GM12878 (cell line): ENCODE measurements around the gene APBA1. TPM values are rescaled to one million over a fixed set of nuclear protein-coding genes. Genes with fewer than 3 reads are reported as not detected.

Source experiments
- ATAC-seq: fragments of 200-7000 bp; cut with Tn5 transposase; 3 replicates; pipeline ENCODE4 v1.9.1; 2020; ENCODE audit warnings: mild to moderate bottlenecking, moderate library complexity
- BruUV-seq: library from RNA; stranded (reverse); fragments of 400-500 nt; replicated peaks from 2 replicates; lab custom pipeline; 2021; lab: Mats Ljungman, UMichigan
- CTCF ChIA-PET: fragments of 300-600 bp; sonication (Branson Sonifier 250); formaldehyde crosslinking; extraction: SDS; loops from one replicate; lab custom pipeline; 2021; ENCODE audit warnings: inconsistent platforms; lab: Yijun Ruan, JAX
- POLR2A ChIA-PET: fragments of 350-600 bp; formaldehyde crosslinking; extraction: SDS; loops from one replicate; lab custom pipeline; 2021; ENCODE audit warnings: inconsistent platforms; lab: Charles Lee
- RAD21 ChIA-PET: fragments of 300-600 bp; sonication (Branson Sonifier 250); formaldehyde crosslinking; loops from one replicate; lab custom pipeline; 2023; ENCODE audit warnings: antibody characterized with exemption; ENCODE audit not compliant: unreplicated experiment; lab: Charles Lee
- SMC1A ChIA-PET: fragments of 300-600 bp; sonication (Branson Sonifier 250); formaldehyde crosslinking; loops from one replicate; lab custom pipeline; 2023; ENCODE audit not compliant: unreplicated experiment, uncharacterized antibody; lab: Charles Lee
- DNase-seq: peaks from one replicate; pipeline ENCODE4 v3.0.0-alpha.2; 2011; ENCODE audit warnings: low read depth, low spot score
- FAIRE-seq: peaks from 3 replicates; lab custom pipeline; 2011; peaks lifted over from hg19 to GRCh38; lab: Jason Lieb, UNC
- H2AFZ ChIP-seq: 2 replicates; pipeline ENCODE4 v1.6.0; 2011; ENCODE audit warnings: low read depth, low read length, control low read depth; ENCODE audit not compliant: control insufficient read depth
- H3K27ac ChIP-seq: 2 replicates; pipeline ENCODE4 v1.5.1; 2011; ENCODE audit warnings: control low read depth; ENCODE audit not compliant: control insufficient read depth, insufficient read depth
- H3K27me3 ChIP-seq, 2 experiments: replicated peaks in 1 of 2; 2 replicates each; pipeline versions ENCODE4 v1.6.0 to v1.6.1; 2011; ENCODE audit warnings: low read length in 1 of 2; ENCODE audit not compliant: control insufficient read depth in 2 of 2, insufficient read depth in 2 of 2
- H3K36me3 ChIP-seq, 2 experiments: 2 replicates each; pipeline ENCODE4 v1.5.1; 2011; ENCODE audit warnings: low read length in 1 of 2; ENCODE audit not compliant: control insufficient read depth in 2 of 2, insufficient read depth in 2 of 2
- H3K4me1 ChIP-seq: 2 replicates; pipeline ENCODE4 v1.6.1; 2011; ENCODE audit warnings: mild to moderate bottlenecking, low read length, moderate library complexity, mixed read lengths; ENCODE audit not compliant: control insufficient read depth, insufficient read depth
- H3K4me2 ChIP-seq: 2 replicates; pipeline ENCODE4 v1.6.0; 2011; ENCODE audit warnings: control low read depth; ENCODE audit not compliant: control insufficient read depth, insufficient read depth
- H3K4me3 ChIP-seq: fragments of 200-600 bp; sonication (generic); 2 replicates; pipeline ENCODE4 v1.5.1; 2016
- H3K79me2 ChIP-seq: 2 replicates; pipeline ENCODE4 v1.6.0; 2011; ENCODE audit warnings: low read length; ENCODE audit not compliant: control insufficient read depth, insufficient read depth
- H3K9ac ChIP-seq: 2 replicates; pipeline ENCODE4 v1.8.0; 2011; ENCODE audit warnings: low read length, control low read depth, mixed read lengths; ENCODE audit not compliant: control insufficient read depth, insufficient read depth
- H3K9me3 ChIP-seq: replicated peaks from 3 replicates; pipeline ENCODE4 v1.5.1; 2011; ENCODE audit warnings: mild to moderate bottlenecking, low read length; ENCODE audit not compliant: control insufficient read depth, insufficient read depth
- H4K20me1 ChIP-seq: 2 replicates; pipeline ENCODE4 v1.6.0; 2011; ENCODE audit not compliant: control insufficient read depth, insufficient read depth
- BCL11A ChIP-seq: IDR thresholded peaks from 2 replicates; pipeline ENCODE4 v1.6.1; 2011; ENCODE audit warnings: low read depth, low read length
- BHLHE40 ChIP-seq, 2 experiments: fragments of 450-650 bp in 1 of 2; IDR thresholded peaks; 2 replicates each; pipeline ENCODE4 v1.6.1; 2011 to 2017; ENCODE audit warnings: low read depth in 2 of 2, borderline replicate concordance in 1 of 2, improper control_type of control experiment in 1 of 2, low read length in 1 of 2, mild to moderate bottlenecking in 1 of 2
- NFXL1 ChIP-seq: fragments of 450-650 bp; IDR thresholded peaks from 2 replicates; pipeline ENCODE4 v1.6.1; 2017; ENCODE audit warnings: antibody characterized with exemption, mild to moderate bottlenecking, borderline replicate concordance
- NR2F1 ChIP-seq: fragments of 450-650 bp; conservative IDR thresholded peaks from 2 replicates; pipeline ENCODE4 v1.6.1; 2017; ENCODE audit warnings: mild to moderate bottlenecking
- POLR2AphosphoS5 ChIP-seq: IDR thresholded peaks from 2 replicates; pipeline ENCODE4 v1.6.1; 2011; ENCODE audit warnings: mild to moderate bottlenecking, low read length, inconsistent platforms
- RAD21 ChIP-seq: IDR thresholded peaks from 2 replicates; pipeline ENCODE4 v1.6.1; 2011; ENCODE audit warnings: mild to moderate bottlenecking, low read depth, low read length, moderate library complexity; ENCODE audit not compliant: insufficient read depth
- RELB ChIP-seq: fragments of 450-650 bp; IDR thresholded peaks from 2 replicates; pipeline ENCODE4 v1.6.1; 2017; ENCODE audit warnings: low read depth, mild to moderate bottlenecking, moderate library complexity
- SREBF2 ChIP-seq: IDR thresholded peaks from 2 replicates; pipeline ENCODE4 v1.6.1; 2012; ENCODE audit warnings: mild to moderate bottlenecking, low read length
- TCF7 ChIP-seq: IDR thresholded peaks from 2 replicates; pipeline ENCODE4 v1.6.1; 2014; ENCODE audit warnings: antibody characterized with exemption, borderline replicate concordance
- USF1 ChIP-seq: IDR thresholded peaks from 2 replicates; pipeline ENCODE4 v1.6.1; 2011; ENCODE audit warnings: borderline replicate concordance, low read depth, mild to moderate bottlenecking, moderate library complexity, mixed read lengths, low read length; ENCODE audit not compliant: insufficient read depth; ENCODE audit errors: extremely low read length
- USF2 ChIP-seq: IDR thresholded peaks from 2 replicates; pipeline ENCODE4 v1.6.1; 2011; ENCODE audit warnings: low read depth, low read length, improper control_type of control experiment, borderline replicate concordance
- WGBS: methylation state at CpG from one replicate; pipeline ENCODE4 v1.1.6; 2016; ENCODE audit warnings: low lambda C conversion rate; ENCODE audit not compliant: insufficient replicate concordance, insufficient coverage; ENCODE audit errors: missing lambda C conversion rate; 5-methylcytosine and 5-hydroxymethylcytosine counted together
- in situ Hi-C: fragments of 300-500 bp; cut with MboI; formaldehyde crosslinking; loops from 9 replicates; pipeline ENCODE4 v1.14.3; 2018; ENCODE audit warnings: mixed read lengths
- intact Hi-C: fragments of 100-400 bp; cut with micrococcal nuclease; formaldehyde crosslinking; loops from one replicate; pipeline ENCODE4 v1.14.2; 2022; ENCODE audit not compliant: unreplicated experiment
- polyA plus RNA-seq, 11 experiments: library from polyadenylated mRNA; depleted of rRNA in 4 of 11; unstranded in 6 of 11; stranded (reverse) in 5 of 11; fragments of >200 nt; fragmentation: Nextera tagmentation in 4 of 11; fragmentation: Illumina TruSeq in 1 of 11; extraction: Ambion mirVana in 4 of 11; extraction: Trizol in 1 of 11; gene quantifications; 1 replicate in 1 of 11; 2 replicates in 10 of 11; pipeline versions ENCODE4 v1.2.1 to v1.2.3, GENCODE V29; 2011 to 2016; ENCODE audit warnings: inconsistent platforms in 2 of 11, missing spikeins in 2 of 11, low read depth in 1 of 11
- total RNA-seq, 4 experiments: library from RNA; depleted of rRNA in 3 of 4; stranded (reverse); fragments of >200 nt in 3 of 4; fragmentation: Illumina TruSeq in 1 of 4; extraction: Trizol in 1 of 4; gene quantifications; 2 replicates each; pipeline versions ENCODE4 v1.2.1 to v1.2.3, GENCODE V29; 2013 to 2021

APBA1 gene
- total and polyA plus RNA-seq, 10 of the 15 experiments (the other 5 are each of a cell fraction or from before 2014, with no cell fraction given), result 0.01 to 1.3 (median 0.05) TPM; not detected in 7

- RAD21 ChIA-PET, result no interaction called here
- no peak overlapping the region for H3K4me3 ChIP-seq
- no peaks in the 10 kb centered on the region for H4K20me1 ChIP-seq
- POLR2A ChIA-PET, result no interaction called here
- SMC1A ChIA-PET, result no interaction called here
- no peak overlapping the region for H2AFZ ChIP-seq
- DNase-seq (no peak), FAIRE-seq (no peak), ATAC-seq (no peak)
- CTCF ChIA-PET, result interaction anchor here (1.2 kb wide), 1 partner anchor 18 kb away, joined by 3 read pairs; no protein-coding TSS in a partner anchor
- TF ChIP-seq NFXL1 (no peak), BCL11A (no peak), USF1 (no peak), SREBF2 (no peak), RAD21 (no peak), RELB (no peak), USF2 (no peak), NR2F1 (no peak), POLR2AphosphoS5 (no peak), TCF7 (no peak), BHLHE40 (IDR thresholded peaks at IDR 0.05; ENCODE audit: borderline replicate concordance in 1 of 2, low read depth in 2 of 2, low read length in 1 of 2) (no peak)
- no peak overlapping the region for H3K4me2 ChIP-seq
- no peak overlapping the region for H3K27ac ChIP-seq
- no TSS peak for BruUV-seq
- in situ Hi-C loops, result no loop called here
- no peaks in the 10 kb centered on the region for H3K27me3 ChIP-seq
- intact Hi-C loops, result no loop called here
- no peak overlapping the region for H3K9ac ChIP-seq
- WGBS, result 100% methylated on average over 3 of the region's 3 CpGs
- no peaks in the 10 kb centered on the region for H3K9me3 ChIP-seq
- H3K36me3 ChIP-seq, result peaks cover 1 to 10% of the 10 kb centered on the region in 2 experiments; a peak in 2 of 4 replicates
- H3K4me1 ChIP-seq, result no peaks in the 10 kb centered on the region
- no peaks in the 10 kb centered on the region for H3K79me2 ChIP-seq
These were observed 42.9 kb upstream of the APBA1 start for GRCh38 chr9:69715096-69715495.
